ENCODE data around the gene PPP1R14C.

- TF ChIP-seq CTCF (IDR thresholded peaks at IDR 0.05) (no peak), MYC (IDR thresholded peaks at IDR 0.05; ENCODE audit: borderline replicate concordance, low read length) (no peak), EHMT2 (IDR thresholded peaks at IDR 0.05; ENCODE audit: low read depth) (no peak), ELK1 (IDR thresholded peaks at IDR 0.05; ENCODE audit: low read depth, low read length) (no peak), GATA3 (IDR thresholded peaks at IDR 0.05; ENCODE audit: borderline replicate concordance) (no peak), REST (IDR thresholded peaks at IDR 0.05) (no peak), ZFP36 (IDR thresholded peaks at IDR 0.05; ENCODE audit: borderline replicate concordance, partially characterized antibody) (no peak)
Observed at GRCh38 chr6:150177952-150178520, 35.2 kb downstream of the PPP1R14C start.
